Nephron progenitor cell (in vitro differentiated cells): ENCODE data around the gene NRG2.

Experiments used
- DNase-seq: peaks from one replicate; pipeline ENCODE4 v3.0.0; 2021
- H3K27ac Mint-ChIP-seq: 2 replicates; pipeline ENCODE4 v1.8.0; 2021; ENCODE audit warnings: mild to moderate bottlenecking, moderate library complexity, mixed read lengths
- H3K27me3 Mint-ChIP-seq: 2 replicates; pipeline ENCODE4 v1.8.0; 2021; ENCODE audit warnings: mild to moderate bottlenecking, low read depth, mixed read lengths; ENCODE audit not compliant: poor library complexity
- H3K36me3 Mint-ChIP-seq: 2 replicates; pipeline ENCODE4 v1.8.0; 2021; ENCODE audit warnings: low read depth, mixed read lengths
- H3K4me1 Mint-ChIP-seq: 2 replicates; pipeline ENCODE4 v1.8.0; 2021; ENCODE audit warnings: mixed read lengths
- H3K4me3 Mint-ChIP-seq: 2 replicates; pipeline ENCODE4 v1.8.0; 2021; ENCODE audit warnings: mild to moderate bottlenecking, moderate library complexity, mixed read lengths
- H3K9me3 Mint-ChIP-seq: 2 replicates; pipeline ENCODE4 v1.8.0; 2021; ENCODE audit warnings: mild to moderate bottlenecking, moderate library complexity, mixed read lengths
- CTCF ChIP-seq: fragments of 200-600 bp; sonication (generic); IDR thresholded peaks from 2 replicates; pipeline ENCODE4 v1.5.0; 2021; ENCODE audit warnings: antibody characterized with exemption

NRG2 gene

GRCh38 chr5:140027807-140028206, 15.3 kb downstream of the NRG2 start:
- no peak for TF ChIP-seq CTCF
- H3K36me3 Mint-ChIP-seq: no peaks in the 10 kb centered on the region
- H3K4me1 Mint-ChIP-seq: peaks cover 7% of the 10 kb centered on the region
- H3K27ac Mint-ChIP-seq: no peak overlapping the region
- peaks cover 82% of the 10 kb centered on the region for H3K27me3 Mint-ChIP-seq
- H3K9me3 Mint-ChIP-seq: peaks cover 3% of the 10 kb centered on the region
- DNase-seq: no peak
- H3K4me3 Mint-ChIP-seq: no peak overlapping the region

- no peak for DNase-seq
- Mint-ChIP-seq H3K27ac (no peak overlapping the region), H3K4me3 (no peak overlapping the region), H3K9me3 (peaks cover 3% of the 10 kb centered on the region), H3K36me3 (no peaks in the 10 kb centered on the region), H3K27me3 (peaks cover 66% of the 10 kb centered on the region), H3K4me1 (peaks cover 7% of the 10 kb centered on the region)
- TF ChIP-seq CTCF: no peak
Observed at GRCh38 chr5:140025736-140026135, 17.4 kb downstream of the NRG2 start.

GRCh38 chr5:140024928-140025327, 18.2 kb downstream of the NRG2 start:
- no peak overlapping the region for H3K4me3 Mint-ChIP-seq
- TF ChIP-seq CTCF: no peak
- no peak overlapping the region for H3K27ac Mint-ChIP-seq
- no peaks in the 10 kb centered on the region for H3K36me3 Mint-ChIP-seq
- H3K4me1 Mint-ChIP-seq: peaks cover 7% of the 10 kb centered on the region
- peaks cover 3% of the 10 kb centered on the region for H3K9me3 Mint-ChIP-seq
- no peak for DNase-seq
- peaks cover 66% of the 10 kb centered on the region for H3K27me3 Mint-ChIP-seq

- Mint-ChIP-seq H3K27me3 (peaks cover 62% of the 10 kb centered on the region), H3K4me1 (peaks cover 7% of the 10 kb centered on the region), H3K36me3 (no peaks in the 10 kb centered on the region), H3K27ac (no peak overlapping the region), H3K9me3 (peaks cover 3% of the 10 kb centered on the region), H3K4me3 (no peak overlapping the region)
- no peak for DNase-seq
- TF ChIP-seq CTCF: no peak
Observed at GRCh38 chr5:140023611-140024191, 19.4 kb downstream of the NRG2 start.

- Mint-ChIP-seq H3K9me3 (peaks cover 3% of the 10 kb centered on the region), H3K4me3 (no peak overlapping the region), H3K27ac (no peak overlapping the region), H3K36me3 (no peaks in the 10 kb centered on the region), H3K27me3 (peaks cover 33% of the 10 kb centered on the region), H3K4me1 (peaks cover 1% of the 10 kb centered on the region)
- TF ChIP-seq CTCF: no peak
- no peak for DNase-seq
Observed at GRCh38 chr5:140020601-140021177, 22.4 kb downstream of the NRG2 start.
